ES-I3 (cell line): Measurements from ENCODE around the gene DDX10.
"Not testable (repeated sequence)": the region's sequence is repeated elsewhere in the genome, so short reads cannot be mapped to it uniquely, and the experiment has no call there.

Experiments
- H3K36me3 ChIP-seq: 2 replicates; pipeline ENCODE4 v1.6.1; 2013; ENCODE audit warnings: mild to moderate bottlenecking, low read length, control low read depth, moderate library complexity; ENCODE audit not compliant: insufficient read depth
- H3K4me1 ChIP-seq: 2 replicates; pipeline ENCODE4 v1.6.1; 2013; ENCODE audit warnings: mild to moderate bottlenecking, control low read depth, low read length; ENCODE audit not compliant: insufficient read depth
- H3K9ac ChIP-seq: 2 replicates; pipeline ENCODE4 v1.6.1; 2013; ENCODE audit warnings: low read depth, mild to moderate bottlenecking, low read length, moderate library complexity
- H3K9me3 ChIP-seq: 2 replicates; pipeline ENCODE4 v1.6.1; 2013; ENCODE audit warnings: mild to moderate bottlenecking, low read length, moderate library complexity; ENCODE audit not compliant: control insufficient read depth, insufficient read depth

The DDX10 gene

GRCh38 chr11:108817976-108818375, 153.1 kb downstream of the DDX10 start:
- no peak overlapping the region for H3K9ac ChIP-seq
- H3K36me3 ChIP-seq = no peaks in the 10 kb centered on the region
- H3K9me3 ChIP-seq = no peaks in the 10 kb centered on the region
- no peaks in the 10 kb centered on the region for H3K4me1 ChIP-seq

DNA sequence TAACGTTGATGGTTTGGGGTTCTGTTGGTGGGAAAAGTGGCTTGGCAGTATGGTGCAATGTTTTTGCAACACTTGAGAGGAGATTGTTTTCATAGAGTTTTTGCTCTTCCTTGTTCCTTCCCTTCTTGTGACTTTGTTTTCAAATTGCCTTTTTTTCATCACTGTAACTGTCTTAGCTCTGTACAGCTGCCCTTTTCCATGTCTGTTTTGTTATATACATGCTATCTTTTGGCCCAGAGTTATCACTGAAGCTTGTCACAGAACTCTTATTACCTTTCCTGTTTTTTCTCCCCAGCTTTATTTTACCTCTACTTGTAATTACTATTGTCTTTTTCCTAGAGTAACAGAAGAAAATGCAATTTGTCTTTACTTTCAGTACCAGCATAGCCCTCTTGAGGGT, 154.1 kb downstream of the DDX10 start:
- H3K36me3 ChIP-seq = no peaks in the 10 kb centered on the region
- H3K4me1 ChIP-seq = no peaks in the 10 kb centered on the region
- H3K9ac ChIP-seq = no peak overlapping the region
- no peaks in the 10 kb centered on the region for H3K9me3 ChIP-seq

DNA sequence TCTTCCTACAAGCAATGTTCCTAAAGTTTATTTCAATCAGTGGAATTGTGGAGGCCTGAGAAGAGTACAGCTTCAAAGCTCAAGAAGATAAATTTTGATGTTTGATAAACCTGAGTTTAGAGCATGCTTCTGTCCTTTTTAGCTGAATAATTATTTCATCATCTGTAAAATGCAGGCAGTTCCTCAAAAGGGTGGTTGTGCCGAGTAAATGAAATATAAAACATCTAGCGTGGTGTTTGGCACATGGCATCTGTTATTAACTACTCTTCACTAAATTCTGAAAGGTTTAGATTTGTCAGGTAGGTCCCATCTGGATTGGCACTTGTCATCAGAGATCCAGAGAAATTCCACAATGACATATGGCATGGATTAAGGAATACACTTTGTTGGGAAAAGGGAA, 155.1 kb downstream of the DDX10 start:
- Histone ChIP-seq H3K9ac (no peak overlapping the region), H3K36me3 (no peaks in the 10 kb centered on the region), H3K9me3 (no peaks in the 10 kb centered on the region), H3K4me1 (no peaks in the 10 kb centered on the region)

DNA sequence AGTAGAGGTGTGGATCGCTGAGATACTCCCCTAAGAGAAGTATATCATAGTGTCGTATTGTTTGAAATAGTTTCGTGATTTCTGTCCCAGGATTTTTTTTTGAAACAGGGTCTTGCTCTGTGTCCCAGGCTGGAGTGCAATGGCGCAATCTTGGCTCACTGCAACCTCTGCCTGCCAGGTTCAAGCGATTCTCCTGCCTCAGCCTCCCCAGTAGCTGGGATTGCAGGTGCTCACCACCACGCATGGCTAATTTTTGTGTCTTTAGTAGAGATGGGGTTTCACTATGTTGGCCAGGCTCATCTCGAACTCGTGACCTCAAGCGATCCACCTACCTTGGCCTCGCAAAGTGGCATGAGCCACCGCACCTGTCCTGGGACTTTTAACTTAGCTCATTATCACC, 159.1 kb downstream of the DDX10 start:
- not testable (repeated sequence) for H3K9me3 ChIP-seq, H3K36me3 ChIP-seq, H3K4me1 ChIP-seq, H3K9ac ChIP-seq

- no peaks in the 10 kb centered on the region for H3K36me3 ChIP-seq
- no peaks in the 10 kb centered on the region for H3K9me3 ChIP-seq
- no peaks in the 10 kb centered on the region for H3K4me1 ChIP-seq
- no peak overlapping the region for H3K9ac ChIP-seq
These were observed 159.7 kb downstream of the DDX10 start for GRCh38 chr11:108824545-108824944.

DNA sequence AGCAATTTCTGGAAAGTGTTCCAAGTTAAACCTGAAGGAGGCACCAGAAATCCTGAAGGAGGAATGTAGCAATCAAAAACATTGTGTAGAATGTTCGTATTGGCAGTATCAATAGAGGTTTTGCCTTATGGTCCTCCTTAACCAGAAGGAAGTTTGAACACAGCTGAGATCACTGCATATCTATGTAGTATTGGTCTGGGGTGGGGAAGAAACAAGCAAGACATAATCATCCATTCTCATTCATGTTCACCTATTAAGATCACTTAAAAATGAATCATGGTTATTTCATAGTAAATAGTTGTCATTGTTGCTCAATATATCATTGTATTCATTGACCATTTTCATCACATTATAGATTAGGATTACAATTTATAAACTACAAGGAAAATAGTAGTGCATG, 160.5 kb downstream of the DDX10 start:
- no peaks in the 10 kb centered on the region for H3K9me3 ChIP-seq
- no peak overlapping the region for H3K9ac ChIP-seq
- H3K4me1 ChIP-seq = no peaks in the 10 kb centered on the region
- H3K36me3 ChIP-seq = no peaks in the 10 kb centered on the region

- Histone ChIP-seq H3K9ac (no peak overlapping the region), H3K9me3 (no peaks in the 10 kb centered on the region), H3K4me1 (no peaks in the 10 kb centered on the region), H3K36me3 (no peaks in the 10 kb centered on the region)
These were observed 161.3 kb downstream of the DDX10 start for GRCh38 chr11:108826136-108826535.

GRCh38 chr11:108835624-108836023, 170.8 kb downstream of the DDX10 start:
- Histone ChIP-seq H3K9ac (no peak overlapping the region), H3K9me3 (no peaks in the 10 kb centered on the region), H3K4me1 (peaks cover 6% of the 10 kb centered on the region; the same call in 1 of the 2 replicates), H3K36me3 (no peaks in the 10 kb centered on the region)

- H3K9me3 ChIP-seq = no peaks in the 10 kb centered on the region
- no peaks in the 10 kb centered on the region for H3K36me3 ChIP-seq
- peaks cover 6% of the 10 kb centered on the region; the same call in 1 of the 2 replicates for H3K4me1 ChIP-seq
- H3K9ac ChIP-seq = no peak overlapping the region
These were observed 171.7 kb downstream of the DDX10 start for GRCh38 chr11:108836541-108836940.

GRCh38 chr11:108838102-108838791, 173.4 kb downstream of the DDX10 start:
- Histone ChIP-seq H3K9me3 (no peaks in the 10 kb centered on the region), H3K4me1 (peaks cover 6% of the 10 kb centered on the region; the same call in 1 of the 2 replicates)

GRCh38 chr11:108838792-108839105, 173.9 kb downstream of the DDX10 start:
- Histone ChIP-seq H3K9me3 (no peaks in the 10 kb centered on the region), H3K4me1 (peaks cover 6% of the 10 kb centered on the region; the same call in 1 of the 2 replicates), H3K36me3 (no peaks in the 10 kb centered on the region), H3K9ac (no peak overlapping the region)

More at GRCh38 chr11:108838102-108838791, 173.4 kb downstream of the DDX10 start:
- Histone ChIP-seq H3K36me3 (no peaks in the 10 kb centered on the region), H3K9ac (no peak overlapping the region)

- Histone ChIP-seq H3K36me3 (no peaks in the 10 kb centered on the region; the same call in 1 of the 2 replicates), H3K9ac (no peak overlapping the region), H3K4me1 (no peaks in the 10 kb centered on the region), H3K9me3 (no peaks in the 10 kb centered on the region)
These were observed 181.1 kb downstream of the DDX10 start for GRCh38 chr11:108846009-108846408.

DNA sequence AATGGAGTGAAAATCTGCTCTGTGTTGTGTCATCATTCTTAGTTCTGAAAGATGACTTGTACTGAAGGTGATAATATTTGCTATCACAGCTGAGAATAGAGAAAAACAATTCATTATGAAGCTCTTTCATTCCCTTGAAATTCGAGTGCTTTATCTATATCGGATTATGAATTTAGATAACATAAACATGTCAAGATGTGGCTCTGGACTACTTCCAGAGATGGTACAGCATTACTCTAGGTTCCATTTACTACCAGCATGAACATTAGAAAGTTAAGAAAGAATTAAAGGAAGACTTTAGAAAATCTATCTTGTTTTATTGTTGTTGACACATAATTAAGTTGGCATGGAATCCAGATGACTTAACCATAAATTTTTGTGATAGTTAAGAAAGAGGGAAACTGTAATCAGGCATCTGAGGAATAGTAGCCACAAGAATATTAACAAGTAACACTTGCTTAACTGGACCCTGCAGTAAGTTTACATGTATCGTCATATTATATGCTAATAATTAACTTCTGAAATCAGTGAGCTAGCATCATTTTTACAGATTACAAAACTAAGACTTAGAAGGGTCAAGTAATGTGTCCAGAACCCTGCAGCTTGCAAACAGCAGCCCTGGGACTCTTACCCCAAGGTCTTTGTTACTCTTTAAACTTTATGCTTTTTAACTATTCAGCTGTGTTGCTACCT, 182.6 kb downstream of the DDX10 start:
- H3K9me3 ChIP-seq = no peaks in the 10 kb centered on the region
- no peaks in the 10 kb centered on the region for H3K4me1 ChIP-seq
- no peak overlapping the region for H3K9ac ChIP-seq
- H3K36me3 ChIP-seq = no peaks in the 10 kb centered on the region; the same call in 1 of the 2 replicates

GRCh38 chr11:108851781-108852180, 186.9 kb downstream of the DDX10 start:
- Histone ChIP-seq H3K4me1 (no peaks in the 10 kb centered on the region), H3K9ac (no peak overlapping the region), H3K9me3 (no peaks in the 10 kb centered on the region), H3K36me3 (no peaks in the 10 kb centered on the region)

DNA sequence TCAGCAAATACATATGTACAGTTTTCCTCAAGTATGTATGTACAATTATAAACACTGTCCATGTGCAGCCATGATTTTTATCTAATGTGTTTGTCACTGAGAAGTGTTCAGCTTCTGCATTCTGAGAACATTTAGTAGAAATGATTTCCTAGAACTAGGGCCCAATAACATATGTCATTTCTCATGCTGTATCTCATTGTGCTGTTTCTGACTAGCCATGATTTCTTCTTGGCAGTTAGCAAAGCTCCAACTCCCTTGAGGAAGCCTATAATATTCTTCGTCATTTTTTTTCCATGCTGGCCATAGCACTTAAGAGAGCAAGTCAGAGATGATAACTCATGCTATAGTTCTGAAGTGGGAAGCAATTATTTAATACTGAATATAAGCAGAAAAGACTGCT, 187.8 kb downstream of the DDX10 start:
- no peaks in the 10 kb centered on the region for H3K9me3 ChIP-seq
- no peak overlapping the region for H3K9ac ChIP-seq
- H3K4me1 ChIP-seq = peaks cover 3% of the 10 kb centered on the region; the same call in 1 of the 2 replicates
- no peaks in the 10 kb centered on the region for H3K36me3 ChIP-seq
